Calu3 (cell line): ENCODE data around the gene CDSN. TPM values are rescaled to one million over a fixed set of nuclear protein-coding genes. Genes with fewer than 3 reads are reported as not detected.

ENCODE experiments used
- BruUV-seq: library from RNA; stranded (reverse); fragments of 400-500 nt; replicated peaks from 2 replicates; lab custom pipeline; 2021; lab: Mats Ljungman, UMichigan
- CTCF ChIA-PET: fragments of 300-600 bp; sonication (Branson Sonifier 250); formaldehyde crosslinking; loops from one replicate; lab custom pipeline; 2022; ENCODE audit warnings: antibody characterized with exemption; lab: Charles Lee
- DNase-seq: peaks from one replicate; pipeline ENCODE4 v3.0.0; 2022
- H3K27ac Mint-ChIP-seq: one replicate; pipeline ENCODE4 v1.8.0; 2022; ENCODE audit warnings: mixed read lengths; ENCODE audit not compliant: unreplicated experiment
- H3K27me3 Mint-ChIP-seq: one replicate; pipeline ENCODE4 v1.8.0; 2022; ENCODE audit warnings: mixed read lengths; ENCODE audit not compliant: unreplicated experiment
- H3K36me3 Mint-ChIP-seq: one replicate; pipeline ENCODE4 v1.8.0; 2022; ENCODE audit warnings: mild to moderate bottlenecking, moderate library complexity, mixed read lengths; ENCODE audit not compliant: insufficient read depth, unreplicated experiment
- H3K4me1 Mint-ChIP-seq: one replicate; pipeline ENCODE4 v1.8.0; 2022; ENCODE audit warnings: mild to moderate bottlenecking, low read depth, mixed read lengths; ENCODE audit not compliant: unreplicated experiment
- H3K4me3 Mint-ChIP-seq: one replicate; pipeline ENCODE4 v1.8.0; 2022; ENCODE audit warnings: mild to moderate bottlenecking, low read depth, moderate library complexity, mixed read lengths; ENCODE audit not compliant: unreplicated experiment
- H3K9me3 Mint-ChIP-seq: one replicate; pipeline ENCODE4 v1.8.0; 2022; ENCODE audit warnings: low read depth, mixed read lengths; ENCODE audit not compliant: unreplicated experiment
- CTCF ChIP-seq: fragments of 200-600 bp; IDR thresholded peaks from one replicate; pipeline ENCODE4 v1.8.0; 2022; ENCODE audit warnings: antibody characterized with exemption; ENCODE audit not compliant: unreplicated experiment
- intact Hi-C: fragments of 100-400 bp; cut with micrococcal nuclease; formaldehyde crosslinking; loops from one replicate; pipeline ENCODE4 v1.10.0; 2022; ENCODE audit not compliant: unreplicated experiment
- total RNA-seq: library from RNA; stranded (reverse); gene quantifications from 2 replicates; pipeline ENCODE4 v1.2.3, GENCODE V29; 2022

The CDSN gene
- total RNA-seq, 1 experiment from 2014 or later = 0.35 TPM

- peaks cover 29% of the 10 kb centered on the region for H3K4me1 Mint-ChIP-seq
- CTCF ChIA-PET = interaction anchor here (0.5 to 3.4 kb wide), 4 partner anchors 9 to 228 kb away, joined by 4 to 43 read pairs (median 8); no protein-coding TSS in a partner anchor
- peaks cover 31% of the 10 kb centered on the region for H3K36me3 Mint-ChIP-seq
- no TSS peak for BruUV-seq
- TF ChIP-seq CTCF = no peak
- no peak within 1 kb of the TSS for H3K27ac Mint-ChIP-seq
- intact Hi-C loops = no loop called here
- no peaks in the 10 kb centered on the region for H3K27me3 Mint-ChIP-seq
- no peaks in the 10 kb centered on the region for H3K9me3 Mint-ChIP-seq
- peak within 1 kb of the TSS; percentile 48 for H3K4me3 Mint-ChIP-seq
- DNase-seq = no peak
Observed at GRCh38 chr6:31138982-31139381, 18.7 kb upstream of the CDSN start, which contains the start of gene PSORS1C2. Gene PSORS1C2 (minus strand): TSS chr6:31139066. CDS start chr6:31139026, 40 bp downstream.

- Mint-ChIP-seq H3K36me3 (peaks cover 20% of the 10 kb centered on the region), H3K9me3 (no peaks in the 10 kb centered on the region), H3K4me3 (no peak overlapping the region), H3K4me1 (peaks cover 29% of the 10 kb centered on the region), H3K27me3 (no peaks in the 10 kb centered on the region), H3K27ac (no peak overlapping the region)
- TF ChIP-seq CTCF = no peak
- CTCF ChIA-PET = interaction anchor here (1.0 to 1.6 kb wide), 3 partner anchors 10 to 57 kb away, joined by 4 to 15 read pairs (median 5); no protein-coding TSS in a partner anchor
- intact Hi-C loops = no loop called here
- BruUV-seq = no TSS peak
- no peak for DNase-seq
Observed at GRCh38 chr6:31135710-31136109, 15.5 kb upstream of the CDSN start.

- CTCF ChIA-PET = interaction anchor here (0.7 to 1.5 kb wide), 4 partner anchors 18 to 62 kb away, joined by 3 to 6 read pairs (median 4); partner anchors contain the start of genes PSORS1C1 and TCF19
- DNase-seq = no peak
- peaks cover 10% of the 10 kb centered on the region for H3K36me3 Mint-ChIP-seq
- BruUV-seq = no TSS peak
- no peak overlapping the region for H3K27ac Mint-ChIP-seq
- H3K9me3 Mint-ChIP-seq = no peaks in the 10 kb centered on the region
- intact Hi-C loops = no loop called here
- H3K4me3 Mint-ChIP-seq = no peak overlapping the region
- TF ChIP-seq CTCF = no peak
- H3K27me3 Mint-ChIP-seq = no peaks in the 10 kb centered on the region
- H3K4me1 Mint-ChIP-seq = peaks cover 13% of the 10 kb centered on the region
Observed at GRCh38 chr6:31132806-31133205, 12.6 kb upstream of the CDSN start.

GRCh38 chr6:31131595-31131994, 11.3 kb upstream of the CDSN start:
- Mint-ChIP-seq H3K9me3 (no peaks in the 10 kb centered on the region), H3K4me1 (peaks cover 17% of the 10 kb centered on the region), H3K4me3 (no peak overlapping the region), H3K36me3 (peaks cover 17% of the 10 kb centered on the region), H3K27me3 (no peaks in the 10 kb centered on the region), H3K27ac (no peak overlapping the region)
- no peak for DNase-seq
- CTCF ChIA-PET = interaction anchor here (0.6 to 1.6 kb wide), 6 partner anchors 17 to 679 kb away, joined by 3 to 7 read pairs (median 4); partner anchors contain the start of gene PSORS1C1
- BruUV-seq = no TSS peak
- intact Hi-C loops = no loop called here
- TF ChIP-seq CTCF = no peak
